ENCODE measurements around the gene ABCG1. TPM values are rescaled to one million over a fixed set of nuclear protein-coding genes. Genes with fewer than 3 reads are reported as not detected.

The ABCG1 gene
- total RNA-seq, 1 experiment from 2014 or later: not detected

DNA sequence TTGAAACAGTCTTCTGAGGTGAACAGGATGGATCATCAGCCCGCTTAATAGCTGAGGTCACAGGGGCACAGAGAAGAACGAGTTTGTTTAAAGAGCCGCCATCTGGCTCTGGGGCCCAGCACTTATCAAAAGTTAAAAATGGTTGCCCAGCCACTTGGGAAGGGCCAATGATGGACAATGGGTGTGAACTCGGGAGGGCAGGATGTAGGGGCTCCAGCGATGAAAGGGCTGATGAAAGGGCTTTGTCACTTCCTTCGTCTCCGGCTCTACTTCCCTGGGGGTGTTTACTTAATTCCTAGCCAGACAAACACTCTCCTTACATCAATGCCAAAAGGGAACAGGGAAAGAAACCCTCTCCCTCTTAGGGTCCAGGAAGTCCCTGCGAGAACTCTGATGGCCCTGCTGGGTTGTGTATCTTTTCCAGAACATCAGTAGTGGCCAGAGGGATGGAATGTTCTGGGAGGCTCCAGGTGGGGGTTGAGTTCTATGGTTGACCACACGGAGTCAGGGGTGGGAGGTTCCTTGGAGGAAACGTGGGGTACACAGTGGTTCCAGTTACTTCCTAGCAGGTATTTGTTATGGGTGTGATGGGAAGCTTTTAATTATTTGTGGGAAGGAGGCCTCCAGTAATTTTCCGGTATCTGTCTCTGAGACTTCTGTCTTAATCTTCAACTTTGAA is 9.0 kb upstream of the ABCG1 start:
- POLR2A ChIA-PET: no interaction called here
- Mint-ChIP-seq H3K9me3 (ENCODE audit: unreplicated experiment) (no peaks in the 10 kb centered on the region), H3K27ac (ENCODE audit: unreplicated experiment) (no peak overlapping the region), H3K36me3 (ENCODE audit: insufficient read depth, unreplicated experiment) (no peaks in the 10 kb centered on the region), H3K4me3 (ENCODE audit: unreplicated experiment) (no peak overlapping the region), H3K27me3 (ENCODE audit: insufficient read depth, unreplicated experiment) (peaks cover 12% of the 10 kb centered on the region), H3K4me1 (ENCODE audit: low read depth, unreplicated experiment) (no peaks in the 10 kb centered on the region)
- Histone ChIP-seq H3K4me1 (no peaks in the 10 kb centered on the region), H3K27me3 (replicated peaks; ENCODE audit: control insufficient read depth, insufficient read depth, low read length) (no peaks in the 10 kb centered on the region), H3K9me3 (no peaks in the 10 kb centered on the region), H3K36me3 (ENCODE audit: control insufficient read depth, insufficient read depth, low read length) (no peaks in the 10 kb centered on the region), H3K4me3 (ENCODE audit: low read depth, low read length) (no peak overlapping the region)
- DNase-seq: no peak
- BruUV-seq (replicated peaks): no TSS peak
- TF ChIP-seq CTCF (IDR thresholded peaks at IDR 0.05; ENCODE audit: insufficient read depth in 1 of 2, low read depth in 1 of 2, low read length in 1 of 2, severe bottlenecking in 1 of 2, unreplicated experiment in 1 of 2): no peak
- CTCF ChIA-PET: interaction anchor here (0.5 kb wide), 1 partner anchor 42 kb away, joined by 7 read pairs; no protein-coding TSS in a partner anchor
- intact Hi-C loops (cut with micrococcal nuclease; ENCODE audit: unreplicated experiment): no loop called here

GRCh38 chr21:42212266-42212665 is 6.7 kb upstream of the ABCG1 start:
- CTCF ChIA-PET: no interaction called here
- H3K4me3 Mint-ChIP-seq (ENCODE audit: unreplicated experiment): no peak overlapping the region
- no peak for TF ChIP-seq CTCF (IDR thresholded peaks at IDR 0.05; ENCODE audit: insufficient read depth in 1 of 2, low read depth in 1 of 2, low read length in 1 of 2, severe bottlenecking in 1 of 2, unreplicated experiment in 1 of 2)
- POLR2A ChIA-PET: no interaction called here
- Histone ChIP-seq H3K9me3 (no peaks in the 10 kb centered on the region), H3K4me3 (ENCODE audit: low read depth, low read length) (no peak overlapping the region), H3K4me1 (no peaks in the 10 kb centered on the region), H3K27me3 (replicated peaks; ENCODE audit: control insufficient read depth, insufficient read depth, low read length) (no peaks in the 10 kb centered on the region), H3K36me3 (ENCODE audit: control insufficient read depth, insufficient read depth, low read length) (no peaks in the 10 kb centered on the region)
- BruUV-seq (replicated peaks): no TSS peak
- H3K9me3 Mint-ChIP-seq (ENCODE audit: unreplicated experiment): no peaks in the 10 kb centered on the region
- H3K27me3 Mint-ChIP-seq (ENCODE audit: insufficient read depth, unreplicated experiment): peaks cover 8% of the 10 kb centered on the region
- H3K36me3 Mint-ChIP-seq (ENCODE audit: insufficient read depth, unreplicated experiment): no peaks in the 10 kb centered on the region
- H3K27ac Mint-ChIP-seq (ENCODE audit: unreplicated experiment): no peak overlapping the region
- no peaks in the 10 kb centered on the region for H3K4me1 Mint-ChIP-seq (ENCODE audit: low read depth, unreplicated experiment)
- intact Hi-C loops (cut with micrococcal nuclease; ENCODE audit: unreplicated experiment): no loop called here
- no peak for DNase-seq

DNA sequence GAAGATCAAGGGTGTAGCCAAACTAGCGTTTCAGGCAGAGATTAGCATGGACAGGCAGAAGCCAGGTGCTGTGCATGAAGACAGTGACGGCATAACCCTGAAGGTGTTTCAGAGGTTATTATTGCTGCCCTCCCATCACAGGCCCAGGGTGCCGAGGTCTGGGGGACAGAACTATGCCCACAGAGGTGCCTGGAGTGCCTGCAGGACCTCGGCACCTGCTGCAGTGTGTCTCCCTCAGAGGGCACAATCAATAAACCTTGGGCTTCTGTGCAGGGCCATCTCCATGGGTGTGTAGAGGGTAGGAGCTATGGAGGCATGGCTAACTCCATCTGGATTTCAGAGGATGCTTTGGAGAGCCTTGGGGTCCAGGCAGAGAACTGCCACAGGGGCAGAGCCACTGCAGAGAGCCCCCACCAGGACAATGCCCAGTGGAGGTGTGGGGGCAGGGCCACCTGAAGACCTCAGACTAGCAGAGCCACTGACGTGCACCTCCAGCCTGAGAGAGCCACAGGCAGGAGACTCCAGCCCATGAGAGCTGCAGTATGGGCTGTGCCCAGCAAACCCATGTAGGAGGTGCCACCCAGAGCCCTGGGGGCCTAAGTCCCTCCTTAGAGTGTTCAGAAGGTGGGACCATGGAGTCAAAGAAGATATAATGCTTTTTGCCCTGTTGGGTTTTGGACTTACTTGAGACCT is 5.7 kb upstream of the ABCG1 start:
- no TSS peak for BruUV-seq (replicated peaks)
- Histone ChIP-seq H3K9me3 (no peaks in the 10 kb centered on the region), H3K27me3 (replicated peaks; ENCODE audit: control insufficient read depth, insufficient read depth, low read length) (no peaks in the 10 kb centered on the region), H3K4me3 (ENCODE audit: low read depth, low read length) (no peak overlapping the region), H3K36me3 (ENCODE audit: control insufficient read depth, insufficient read depth, low read length) (no peaks in the 10 kb centered on the region), H3K4me1 (no peaks in the 10 kb centered on the region)
- no peaks in the 10 kb centered on the region for H3K9me3 Mint-ChIP-seq (ENCODE audit: unreplicated experiment)
- H3K27ac Mint-ChIP-seq (ENCODE audit: unreplicated experiment): no peak overlapping the region
- no peaks in the 10 kb centered on the region for H3K36me3 Mint-ChIP-seq (ENCODE audit: insufficient read depth, unreplicated experiment)
- no peak for DNase-seq
- POLR2A ChIA-PET: no interaction called here
- no peak overlapping the region for H3K4me3 Mint-ChIP-seq (ENCODE audit: unreplicated experiment)
- CTCF ChIA-PET: no interaction called here
- peaks cover 10% of the 10 kb centered on the region for H3K27me3 Mint-ChIP-seq (ENCODE audit: insufficient read depth, unreplicated experiment)
- no peaks in the 10 kb centered on the region for H3K4me1 Mint-ChIP-seq (ENCODE audit: low read depth, unreplicated experiment)
- TF ChIP-seq CTCF (IDR thresholded peaks at IDR 0.05; ENCODE audit: insufficient read depth in 1 of 2, low read depth in 1 of 2, low read length in 1 of 2, severe bottlenecking in 1 of 2, unreplicated experiment in 1 of 2): no peak
- intact Hi-C loops (cut with micrococcal nuclease; ENCODE audit: unreplicated experiment): no loop called here

Measured in Caco-2 (cell line).